ENCODE data around the gene RASL10A. TPM values are rescaled to one million over a fixed set of nuclear protein-coding genes. Genes with fewer than 3 reads are reported as not detected.

Gene RASL10A
- polyA plus RNA-seq, 3 donors: 0.35 to 2.1 (median 0.50) TPM

DNA sequence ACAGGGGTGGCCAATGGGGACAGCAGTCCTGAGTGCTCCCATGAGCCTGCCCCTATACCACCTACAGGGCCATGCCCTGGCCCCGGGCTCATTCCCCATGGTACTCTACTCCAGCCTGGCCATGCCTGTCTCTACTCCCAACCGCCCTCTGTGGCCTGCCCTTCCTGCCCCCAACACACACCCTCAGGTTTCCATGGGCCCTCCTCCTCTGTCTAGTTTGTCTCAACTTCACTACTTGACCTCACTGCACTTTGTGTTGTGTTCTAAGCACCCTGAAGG is 26.3 kb upstream of the RASL10A start:
- no peak overlapping the region for H3K4me2 ChIP-seq (replicated peaks; ENCODE audit: extremely low read depth, low read length, poor library complexity, severe bottlenecking)
- no peaks in the 10 kb centered on the region for H3K4me1 Mint-ChIP-seq

DNA sequence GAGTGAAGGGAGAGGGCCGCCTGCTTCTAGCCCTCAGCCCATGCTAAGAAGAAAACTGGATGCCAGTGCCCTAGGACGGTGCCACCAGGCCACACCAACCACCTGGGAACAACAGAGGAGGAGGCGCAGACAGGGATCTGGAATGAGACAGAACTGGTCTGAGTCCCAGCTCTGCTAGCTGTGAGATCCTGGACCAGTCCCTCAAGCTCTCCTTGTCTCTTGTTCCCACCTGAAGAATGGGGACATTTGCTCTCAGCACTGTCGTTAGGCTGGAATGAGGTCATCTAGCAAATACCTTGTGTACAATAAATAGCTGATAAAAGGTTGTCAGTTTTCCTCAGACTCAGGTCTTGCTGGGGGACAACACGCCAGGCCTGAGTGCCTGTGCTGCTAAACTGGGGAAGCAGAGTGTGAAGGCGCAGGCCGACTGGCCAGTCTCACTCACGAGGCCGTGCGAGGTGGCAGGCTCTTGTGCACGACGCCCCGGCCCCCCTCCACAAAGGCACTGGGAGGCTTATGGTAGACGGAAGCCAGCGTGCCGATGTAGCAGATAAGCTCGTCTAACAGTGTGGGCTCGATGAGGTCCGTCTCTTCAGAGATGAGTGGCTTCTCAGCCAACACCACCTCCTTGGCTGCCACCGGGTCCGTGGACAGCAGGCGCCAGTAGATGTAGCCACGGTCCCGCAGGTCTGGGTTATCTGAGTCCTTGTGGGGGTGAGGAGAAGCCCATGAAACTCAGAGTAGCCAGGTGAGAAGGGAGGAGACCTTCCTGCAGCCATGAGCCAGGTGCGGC is 25.8 kb upstream of the RASL10A start:
- Histone ChIP-seq H3K27ac (ENCODE audit: low read depth in 1 of 2, low read length in 2 of 2) (no peak overlapping the region), H3K9me3 (replicated peaks in 1 of 2; ENCODE audit: control insufficient read depth in 1 of 2, insufficient read depth in 1 of 2, low read length in 2 of 2) (no peaks in the 10 kb centered on the region), H2AFZ (ENCODE audit: insufficient read depth, low read depth, low read length, poor library complexity, severe bottlenecking) (no peak overlapping the region), H3K4me1 (ENCODE audit: control insufficient read depth in 1 of 2, insufficient read depth in 2 of 2, low read length in 2 of 2) (no peaks in the 10 kb centered on the region), H4K20me1 (ENCODE audit: insufficient read depth, low read length) (peaks cover 42% of the 10 kb centered on the region), H3K36me3 (replicated peaks in 1 of 2; ENCODE audit: control insufficient read depth in 1 of 2, insufficient read depth in 2 of 2, low read length in 2 of 2) (peaks cover 91 to 100% of the 10 kb centered on the region in 2 donors), H3K4me3 (replicated peaks in 1 of 3; ENCODE audit: low read depth in 2 of 3, low read length in 3 of 3) (no peak overlapping the region), H3K79me2 (ENCODE audit: insufficient read depth, low read length) (no peaks in the 10 kb centered on the region), H3K27me3 (ENCODE audit: control insufficient read depth in 2 of 2, insufficient read depth in 2 of 2, low read length in 2 of 2) (no peaks in the 10 kb centered on the region), H3K9ac (ENCODE audit: insufficient read depth, low read length, poor library complexity, severe bottlenecking) (no peak overlapping the region), H3K4me2 (replicated peaks; ENCODE audit: extremely low read depth, low read length, poor library complexity, severe bottlenecking) (no peak overlapping the region)
- Mint-ChIP-seq H3K9me3 (no peaks in the 10 kb centered on the region), H3K4me3 (no peak overlapping the region), H3K4me1 (no peaks in the 10 kb centered on the region), H3K27me3 (ENCODE audit: low read depth in 3 of 3) (peaks cover 0 to 3% (median 0%) of the 10 kb centered on the region in 3 donors), H3K36me3 (peaks cover 90 to 100% of the 10 kb centered on the region in 2 donors), H3K27ac (no peak overlapping the region)
- WGBS (ENCODE audit: insufficient coverage): 98% methylated on average over 20 of the region's 25 CpGs
- TF ChIP-seq, protein P1, sequence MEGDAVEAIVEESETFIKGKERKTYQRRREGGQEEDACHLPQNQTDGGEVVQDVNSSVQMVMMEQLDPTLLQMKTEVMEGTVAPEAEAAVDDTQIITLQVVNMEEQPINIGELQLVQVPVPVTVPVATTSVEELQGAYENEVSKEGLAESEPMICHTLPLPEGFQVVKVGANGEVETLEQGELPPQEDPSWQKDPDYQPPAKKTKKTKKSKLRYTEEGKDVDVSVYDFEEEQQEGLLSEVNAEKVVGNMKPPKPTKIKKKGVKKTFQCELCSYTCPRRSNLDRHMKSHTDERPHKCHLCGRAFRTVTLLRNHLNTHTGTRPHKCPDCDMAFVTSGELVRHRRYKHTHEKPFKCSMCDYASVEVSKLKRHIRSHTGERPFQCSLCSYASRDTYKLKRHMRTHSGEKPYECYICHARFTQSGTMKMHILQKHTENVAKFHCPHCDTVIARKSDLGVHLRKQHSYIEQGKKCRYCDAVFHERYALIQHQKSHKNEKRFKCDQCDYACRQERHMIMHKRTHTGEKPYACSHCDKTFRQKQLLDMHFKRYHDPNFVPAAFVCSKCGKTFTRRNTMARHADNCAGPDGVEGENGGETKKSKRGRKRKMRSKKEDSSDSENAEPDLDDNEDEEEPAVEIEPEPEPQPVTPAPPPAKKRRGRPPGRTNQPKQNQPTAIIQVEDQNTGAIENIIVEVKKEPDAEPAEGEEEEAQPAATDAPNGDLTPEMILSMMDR (IDR thresholded peaks at IDR 0.05): no peak
- intact Hi-C loops (cut with micrococcal nuclease): no loop called here
- no peak for DNase-seq

More for the DNA sequence above, 26.3 kb upstream of the RASL10A start:
- peaks cover 45% of the 10 kb centered on the region for H4K20me1 ChIP-seq (ENCODE audit: insufficient read depth, low read length)
- Mint-ChIP-seq H3K27me3 (ENCODE audit: low read depth in 3 of 3) (peaks cover 0 to 3% (median 0%) of the 10 kb centered on the region in 3 donors), H3K4me3 (no peak overlapping the region), H3K9me3 (no peaks in the 10 kb centered on the region), H3K36me3 (peaks cover 93 to 100% of the 10 kb centered on the region in 2 donors), H3K27ac (peak overlapping the region in 1 of 7 donors; percentile 11)
- TF ChIP-seq, protein P1 (IDR thresholded peaks at IDR 0.05): no peak
- H3K27me3 ChIP-seq (ENCODE audit: control insufficient read depth in 2 of 2, insufficient read depth in 2 of 2, low read length in 2 of 2): no peaks in the 10 kb centered on the region
- no peaks in the 10 kb centered on the region for H3K79me2 ChIP-seq (ENCODE audit: insufficient read depth, low read length)
- H3K4me1 ChIP-seq (ENCODE audit: control insufficient read depth in 1 of 2, insufficient read depth in 2 of 2, low read length in 2 of 2): no peaks in the 10 kb centered on the region
- no peak overlapping the region for H3K4me3 ChIP-seq (replicated peaks in 1 of 3; ENCODE audit: low read depth in 2 of 3, low read length in 3 of 3)
- 82% methylated on average over 2 of the region's 2 CpGs for WGBS (ENCODE audit: insufficient coverage)
- H2AFZ ChIP-seq (ENCODE audit: insufficient read depth, low read depth, low read length, poor library complexity, severe bottlenecking): no peak overlapping the region
- intact Hi-C loops (cut with micrococcal nuclease): no loop called here
- H3K9me3 ChIP-seq (replicated peaks in 1 of 2; ENCODE audit: control insufficient read depth in 1 of 2, insufficient read depth in 1 of 2, low read length in 2 of 2): no peaks in the 10 kb centered on the region
- peak overlapping the region in 1 of 2 donors; percentile 5 for H3K27ac ChIP-seq (ENCODE audit: low read depth in 1 of 2, low read length in 2 of 2)
- no peak overlapping the region for H3K9ac ChIP-seq (ENCODE audit: insufficient read depth, low read length, poor library complexity, severe bottlenecking)
- peaks cover 91 to 100% of the 10 kb centered on the region in 2 donors for H3K36me3 ChIP-seq (replicated peaks in 1 of 2; ENCODE audit: control insufficient read depth in 1 of 2, insufficient read depth in 2 of 2, low read length in 2 of 2)
- no peak for DNase-seq
